Thoracic aorta (tissue), 2 donors: ENCODE data around the gene CHAF1B. TPM values are rescaled to one million over a fixed set of nuclear protein-coding genes. Genes with fewer than 3 reads are reported as not detected.

Experiments
- ATAC-seq: fragments of 150-250 bp; one replicate; pipeline ENCODE4 v1.8.0; 2017; ENCODE audit warnings: low read depth; ENCODE audit not compliant: insufficient number of reproducible peaks, low FRiP score
- DNase-seq: peaks from one replicate; pipeline ENCODE4 v3.0.0-alpha.2; 2020; ENCODE audit warnings: low spot score
- H3K27ac ChIP-seq, 2 donors: fragments of 200-600 bp; sonication (generic); 1 replicate in 1 of 2; 2 replicates in 1 of 2; pipeline ENCODE4 v1.5.1; 2016; ENCODE audit warnings: mild to moderate bottlenecking in 2 of 2, moderate library complexity in 2 of 2
- H3K27me3 ChIP-seq: fragments of 200-600 bp; sonication (generic); replicated peaks from 2 replicates; pipeline ENCODE4 v1.6.0; 2016; ENCODE audit warnings: mild to moderate bottlenecking; ENCODE audit not compliant: insufficient read depth
- H3K36me3 ChIP-seq: fragments of 200-600 bp; sonication (generic); one replicate; pipeline ENCODE4 v1.5.1; 2016
- H3K4me1 ChIP-seq, 2 donors: fragments of 200-600 bp; sonication (generic); 1 replicate in 1 of 2; 2 replicates in 1 of 2; pipeline versions ENCODE4 v1.5.1 to v1.6.0; 2016; ENCODE audit warnings: low read depth in 2 of 2, mild to moderate bottlenecking in 1 of 2; ENCODE audit not compliant: control insufficient read depth in 1 of 2
- H3K4me3 ChIP-seq: fragments of 200-600 bp; sonication (generic); 2 replicates; pipeline ENCODE4 v1.5.1; 2016; ENCODE audit warnings: mild to moderate bottlenecking
- H3K9me3 ChIP-seq: fragments of 200-600 bp; sonication (generic); 2 replicates; pipeline ENCODE4 v1.5.1; 2016
- CTCF ChIP-seq: fragments of 200-600 bp; sonication (generic); IDR thresholded peaks from one replicate; pipeline ENCODE4 v1.5.1; 2019; ENCODE audit warnings: antibody characterized with exemption
- total RNA-seq, 2 donors: library from RNA; depleted of rRNA; stranded (reverse); fragments of >200 nt; gene quantifications; one replicate each; pipeline versions ENCODE4 v1.1.0 to v1.2.3, GENCODE V29; 2016

Gene CHAF1B
- total RNA-seq, 2 donors from 2014 or later: 0.35 to 1.2 TPM

DNA sequence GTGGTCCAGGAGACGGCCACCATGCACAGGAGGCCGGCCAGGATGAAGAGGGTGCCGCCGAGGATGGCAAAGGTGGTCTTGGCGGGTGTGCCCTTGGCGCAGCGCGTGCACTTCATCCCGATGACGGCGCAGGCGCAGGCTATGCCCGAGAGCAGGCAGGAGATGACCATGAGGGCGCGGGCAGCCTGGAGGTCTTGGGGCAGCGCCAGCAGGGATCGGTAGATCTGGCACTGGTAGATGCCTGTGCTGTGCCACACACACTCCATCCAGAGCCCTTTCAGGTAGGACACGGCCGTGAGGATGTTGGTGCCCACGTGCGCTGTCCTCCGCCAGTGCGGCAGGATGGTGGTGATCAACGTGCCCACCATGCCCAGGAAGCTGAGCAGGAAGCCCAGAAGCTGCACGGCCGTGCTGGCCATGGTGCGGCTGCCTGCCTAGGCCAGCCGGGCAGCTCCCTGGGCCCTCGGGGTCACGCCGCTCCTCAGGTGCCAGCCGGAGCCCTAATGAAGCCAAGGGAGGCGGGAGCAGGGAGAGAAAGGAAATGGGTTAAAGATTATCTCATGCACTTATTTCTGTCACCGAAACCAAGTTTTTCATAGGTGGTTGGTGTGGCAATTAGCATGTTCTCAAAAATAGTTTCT, 76.2 kb downstream of the CHAF1B start:
- no peak overlapping the region for H3K27ac ChIP-seq
- DNase-seq (no peak), ATAC-seq (no peak)
- no peak overlapping the region for H3K4me3 ChIP-seq
- H3K9me3 ChIP-seq: no peaks in the 10 kb centered on the region
- no peak for TF ChIP-seq CTCF
- H3K36me3 ChIP-seq: no peaks in the 10 kb centered on the region
- no peaks in the 10 kb centered on the region for H3K4me1 ChIP-seq
- no peaks in the 10 kb centered on the region for H3K27me3 ChIP-seq

- no peaks in the 10 kb centered on the region for H3K36me3 ChIP-seq
- ATAC-seq (no peak), DNase-seq (no peak)
- TF ChIP-seq CTCF: no peak
- H3K27ac ChIP-seq: no peak overlapping the region
- H3K4me1 ChIP-seq: no peaks in the 10 kb centered on the region
- H3K9me3 ChIP-seq: no peaks in the 10 kb centered on the region
- no peaks in the 10 kb centered on the region for H3K27me3 ChIP-seq
- no peak overlapping the region for H3K4me3 ChIP-seq
Observed at GRCh38 chr21:36461918-36462486, 76.8 kb downstream of the CHAF1B start.

- no peak overlapping the region for H3K27ac ChIP-seq
- H3K36me3 ChIP-seq: no peaks in the 10 kb centered on the region
- DNase-seq (no peak), ATAC-seq (no peak)
- no peaks in the 10 kb centered on the region for H3K9me3 ChIP-seq
- H3K27me3 ChIP-seq: no peaks in the 10 kb centered on the region
- H3K4me1 ChIP-seq: no peaks in the 10 kb centered on the region
- TF ChIP-seq CTCF: no peak
- no peak overlapping the region for H3K4me3 ChIP-seq
Observed at GRCh38 chr21:36463204-36463603, 78.0 kb downstream of the CHAF1B start.

GRCh38 chr21:36463991-36464390, 78.8 kb downstream of the CHAF1B start:
- Histone ChIP-seq H3K9me3 (no peaks in the 10 kb centered on the region), H3K27me3 (no peaks in the 10 kb centered on the region), H3K27ac (no peak overlapping the region), H3K4me1 (no peaks in the 10 kb centered on the region), H3K36me3 (no peaks in the 10 kb centered on the region), H3K4me3 (no peak overlapping the region)
- DNase-seq (no peak), ATAC-seq (no peak)
- TF ChIP-seq CTCF: no peak

- Histone ChIP-seq H3K4me1 (no peaks in the 10 kb centered on the region), H3K27ac (no peak overlapping the region), H3K9me3 (no peaks in the 10 kb centered on the region), H3K4me3 (no peak overlapping the region), H3K36me3 (no peaks in the 10 kb centered on the region), H3K27me3 (no peaks in the 10 kb centered on the region)
- no peak for ATAC-seq
- DNase-seq: no peak
- TF ChIP-seq CTCF: no peak
Observed at GRCh38 chr21:36464590-36464989, 79.4 kb downstream of the CHAF1B start.
